Smooth muscle cell (in vitro differentiated cells): Measurements from ENCODE around the gene ST6GALNAC3. TPM values are rescaled to one million over a fixed set of nuclear protein-coding genes. Genes with fewer than 3 reads are reported as not detected.

Experiments
- DNase-seq: peaks from one replicate; lab custom pipeline; 2025; ENCODE audit not compliant: unreplicated experiment; lab: John Stamatoyannopoulos, UW
- H2AFZ ChIP-seq: fragments of 200-600 bp; sonication (generic); 2 replicates; pipeline ENCODE4 v1.6.0; 2016; ENCODE audit warnings: antibody characterized with exemption, low read depth, mild to moderate bottlenecking
- H3F3A ChIP-seq: fragments of 200-600 bp; sonication (generic); 2 replicates; pipeline ENCODE4 v1.6.0; 2017; ENCODE audit warnings: antibody characterized with exemption, low read depth
- H3K27ac ChIP-seq: fragments of 200-600 bp; sonication (generic); 2 replicates; pipeline ENCODE4 v1.5.1; 2016; ENCODE audit warnings: low read depth, mild to moderate bottlenecking
- H3K27me3 ChIP-seq: fragments of 200-600 bp; sonication (generic); 2 replicates; pipeline ENCODE4 v1.6.1; 2016; ENCODE audit warnings: low read depth, mild to moderate bottlenecking
- H3K36me3 ChIP-seq: fragments of 200-600 bp; sonication (generic); 2 replicates; pipeline ENCODE4 v1.5.1; 2016; ENCODE audit warnings: low read depth
- H3K4me1 ChIP-seq: fragments of 200-600 bp; sonication (generic); 2 replicates; pipeline ENCODE4 v1.5.1; 2016; ENCODE audit warnings: low read depth
- H3K4me2 ChIP-seq: fragments of 200-600 bp; sonication (generic); 2 replicates; pipeline ENCODE4 v1.6.0; 2016; ENCODE audit warnings: mild to moderate bottlenecking
- H3K4me3 ChIP-seq: fragments of 200-600 bp; sonication (generic); 2 replicates; pipeline ENCODE4 v1.5.1; 2016; ENCODE audit warnings: mild to moderate bottlenecking
- H3K79me2 ChIP-seq: fragments of 200-600 bp; sonication (generic); 2 replicates; pipeline ENCODE4 v1.6.0; 2016; ENCODE audit warnings: low read depth, mild to moderate bottlenecking
- H3K9ac ChIP-seq: fragments of 200-600 bp; sonication (generic); 2 replicates; pipeline ENCODE4 v1.6.0; 2016; ENCODE audit warnings: low read depth
- H3K9me3 ChIP-seq: fragments of 200-600 bp; sonication (generic); replicated peaks from 2 replicates; pipeline ENCODE4 v1.5.1; 2016; ENCODE audit warnings: low read depth
- H4K20me1 ChIP-seq: fragments of 200-600 bp; sonication (generic); 2 replicates; pipeline ENCODE4 v1.6.0; 2016; ENCODE audit warnings: low read depth
- CTCF ChIP-seq: fragments of 200-600 bp; sonication (generic); IDR thresholded peaks from 2 replicates; pipeline ENCODE4 v1.5.1; 2017; ENCODE audit warnings: borderline replicate concordance, mild to moderate bottlenecking, antibody characterized with exemption; ENCODE audit not compliant: insufficient read depth, poor library complexity, severe bottlenecking
- WGBS: methylation state at CpG from one replicate; pipeline ENCODE4 v1.1.7; 2016; ENCODE audit warnings: low lambda C conversion rate; 5-methylcytosine and 5-hydroxymethylcytosine counted together
- polyA plus RNA-seq: library from polyadenylated mRNA; unstranded; fragments of >200 nt; fragmentation: Nextera tagmentation; extraction: Ambion mirVana; gene quantifications from 2 replicates; pipeline ENCODE4 v1.2.1, GENCODE V29; 2016
- total RNA-seq: library from RNA; depleted of rRNA; stranded (reverse); fragments of >200 nt; gene quantifications from 2 replicates; pipeline ENCODE4 v1.2.3, GENCODE V29; 2014

ST6GALNAC3 gene
- total and polyA plus RNA-seq, 2 experiments from 2014 or later = 9.3 to 13.4 TPM

GRCh38 chr1:76474922-76475321 lies 400.4 kb downstream of the ST6GALNAC3 start:
- Histone ChIP-seq H3K4me1 (no peaks in the 10 kb centered on the region), H3K36me3 (no peaks in the 10 kb centered on the region), H2AFZ (no peak overlapping the region), H4K20me1 (no peaks in the 10 kb centered on the region), H3K4me2 (no peak overlapping the region), H3K4me3 (no peak overlapping the region), H3K9ac (no peak overlapping the region), H3K9me3 (no peaks in the 10 kb centered on the region), H3K27ac (no peak overlapping the region), H3K79me2 (no peaks in the 10 kb centered on the region), H3K27me3 (no peaks in the 10 kb centered on the region), H3F3A (peaks cover 1% of the 10 kb centered on the region)
- no peak for TF ChIP-seq CTCF
- WGBS = 88% methylated on average over 4 of the region's 4 CpGs
- DNase-seq = no peak

GRCh38 chr1:76477156-76477555 lies 402.6 kb downstream of the ST6GALNAC3 start:
- Histone ChIP-seq H3K4me2 (no peak overlapping the region), H3K4me3 (no peak overlapping the region), H3F3A (peaks cover 7% of the 10 kb centered on the region), H3K79me2 (no peaks in the 10 kb centered on the region), H2AFZ (no peak overlapping the region), H3K9me3 (no peaks in the 10 kb centered on the region), H3K36me3 (no peaks in the 10 kb centered on the region), H4K20me1 (no peaks in the 10 kb centered on the region), H3K27ac (no peak overlapping the region), H3K4me1 (no peaks in the 10 kb centered on the region), H3K27me3 (no peaks in the 10 kb centered on the region), H3K9ac (no peak overlapping the region)
- TF ChIP-seq CTCF = no peak
- no peak for DNase-seq

GRCh38 chr1:76480827-76481226 lies 406.3 kb downstream of the ST6GALNAC3 start:
- no peak overlapping the region for H3K9ac ChIP-seq
- no peak overlapping the region for H3K4me3 ChIP-seq
- H2AFZ ChIP-seq = no peak overlapping the region
- peaks cover 7% of the 10 kb centered on the region for H3F3A ChIP-seq
- no peak for TF ChIP-seq CTCF
- no peaks in the 10 kb centered on the region for H3K79me2 ChIP-seq
- DNase-seq = no peak
- no peaks in the 10 kb centered on the region for H3K36me3 ChIP-seq
- H3K4me1 ChIP-seq = no peaks in the 10 kb centered on the region
- H3K9me3 ChIP-seq = no peaks in the 10 kb centered on the region
- H3K4me2 ChIP-seq = peak overlapping the region; percentile 25
- H3K27me3 ChIP-seq = no peaks in the 10 kb centered on the region
- H3K27ac ChIP-seq = peak overlapping the region; percentile 27
- H4K20me1 ChIP-seq = no peaks in the 10 kb centered on the region

GRCh38 chr1:76481672-76482071 lies 407.1 kb downstream of the ST6GALNAC3 start:
- DNase-seq = no peak

More at GRCh38 chr1:76481672-76482071, 407.1 kb downstream of the ST6GALNAC3 start:
- no peak overlapping the region for H3K4me3 ChIP-seq
- no peak overlapping the region for H3K27ac ChIP-seq
- no peaks in the 10 kb centered on the region for H3K4me1 ChIP-seq
- H3K9me3 ChIP-seq = no peaks in the 10 kb centered on the region
- H3K27me3 ChIP-seq = no peaks in the 10 kb centered on the region
- no peak for TF ChIP-seq CTCF
- H3K79me2 ChIP-seq = no peaks in the 10 kb centered on the region
- H3K9ac ChIP-seq = no peak overlapping the region
- no peaks in the 10 kb centered on the region for H3K36me3 ChIP-seq
- H3F3A ChIP-seq = peaks cover 7% of the 10 kb centered on the region
- no peak overlapping the region for H3K4me2 ChIP-seq
- no peaks in the 10 kb centered on the region for H4K20me1 ChIP-seq
- no peak overlapping the region for H2AFZ ChIP-seq
- WGBS = 82% methylated on average over 1 of the region's 1 CpG
